K562 (cell line): ENCODE data around the gene FANCD2. TPM values are rescaled to one million over a fixed set of nuclear protein-coding genes. Genes with fewer than 3 reads are reported as not detected.

ENCODE experiments used
- ARID3A ChIP-seq: IDR thresholded peaks from 2 replicates; pipeline ENCODE4 v1.6.1; 2012; ENCODE audit warnings: low read depth, low read length, improper control_type of control experiment, borderline replicate concordance
- BACH1 ChIP-seq: fragments of 200-800 bp; sonication (Bioruptor generic); IDR thresholded peaks from 2 replicates; pipeline ENCODE4 v1.6.1; 2016; ENCODE audit warnings: missing genetic modification characterization, missing compliant biosample characterization
- DMBX1 ChIP-seq: fragments of 250-450 bp; sonication (Bioruptor Pico); IDR thresholded peaks from 2 replicates; pipeline ENCODE4 v1.8.0; 2022; ENCODE audit warnings: inconsistent platforms, mild to moderate bottlenecking, moderate library complexity, borderline replicate concordance
- ESRRB ChIP-seq: fragments of 250-450 bp; sonication (Bioruptor Pico); IDR thresholded peaks from 2 replicates; pipeline ENCODE4 v1.5.0; 2020; ENCODE audit warnings: mild to moderate bottlenecking, moderate library complexity, borderline replicate concordance
- FOXA3 ChIP-seq, 2 experiments: fragments of 450-650 bp in 1 of 2; sonication (generic) in 1 of 2; formaldehyde crosslinking; IDR thresholded peaks in 1 of 2; conservative IDR thresholded peaks in 1 of 2; 2 replicates each; pipeline versions ENCODE4 v1.4.0 to v1.8.0; 2020 to 2022; ENCODE audit warnings: mild to moderate bottlenecking in 2 of 2, missing genetic modification reagents in 1 of 2
- HNRNPLL ChIP-seq: fragments of 200-400 bp; formaldehyde crosslinking; IDR thresholded peaks from 2 replicates; pipeline ENCODE4 v1.6.1; 2017; ENCODE audit warnings: low read length, low read depth, mild to moderate bottlenecking; ENCODE audit not compliant: poor library complexity, severe bottlenecking
- MEF2A ChIP-seq: IDR thresholded peaks from 2 replicates; pipeline ENCODE4 v1.6.1; 2011; ENCODE audit warnings: low read depth, mild to moderate bottlenecking, low read length, moderate library complexity; ENCODE audit not compliant: control insufficient read depth
- NFATC3 ChIP-seq: fragments of 450-650 bp; IDR thresholded peaks from 2 replicates; pipeline ENCODE4 v1.6.1; 2017; ENCODE audit warnings: mild to moderate bottlenecking
- NFIC ChIP-seq: fragments of 450-650 bp; IDR thresholded peaks from 2 replicates; pipeline ENCODE4 v1.6.1; 2017; ENCODE audit warnings: mild to moderate bottlenecking, inconsistent platforms
- PHF8 ChIP-seq: fragments of 200-600 bp; sonication (generic); IDR thresholded peaks from 2 replicates; pipeline ENCODE4 v1.6.1; 2012; ENCODE audit warnings: mixed run types, mild to moderate bottlenecking, inconsistent platforms, low read length, moderate library complexity, borderline replicate concordance
- PTBP1 ChIP-seq: fragments of 200-400 bp; formaldehyde crosslinking; IDR thresholded peaks from 2 replicates; pipeline ENCODE4 v1.6.1; 2017; ENCODE audit warnings: low read depth, low read length
- RBM14 ChIP-seq: fragments of 200-400 bp; formaldehyde crosslinking; IDR thresholded peaks from 2 replicates; pipeline ENCODE4 v1.6.1; 2018; ENCODE audit warnings: low read depth, mild to moderate bottlenecking, low read length, moderate library complexity, borderline replicate concordance; ENCODE audit not compliant: insufficient read depth
- RHOXF2B ChIP-seq: fragments of 250-450 bp; sonication (Bioruptor Pico); conservative IDR thresholded peaks from 2 replicates; pipeline ENCODE4 v1.5.1; 2021
- SMARCA4 ChIP-seq: fragments of 450-650 bp; IDR thresholded peaks from 2 replicates; pipeline ENCODE4 v1.6.1; 2016
- TFAP4 ChIP-seq: sonication (generic); formaldehyde crosslinking; IDR thresholded peaks from 2 replicates; pipeline ENCODE4 v1.8.0; 2022; ENCODE audit warnings: missing genetic modification reagents, mild to moderate bottlenecking, moderate library complexity, borderline replicate concordance
- TGIF2 ChIP-seq: sonication (generic); formaldehyde crosslinking; IDR thresholded peaks from 2 replicates; pipeline ENCODE4 v1.8.1; 2022; ENCODE audit warnings: mild to moderate bottlenecking, missing genetic modification reagents, moderate library complexity
- ZFP91 ChIP-seq: sonication (generic); formaldehyde crosslinking; IDR thresholded peaks from 2 replicates; pipeline ENCODE4 v1.8.0; 2022; ENCODE audit warnings: mild to moderate bottlenecking, missing genetic modification reagents
- ZNF280B ChIP-seq: fragments of 250-450 bp; sonication (Bioruptor Pico); IDR thresholded peaks from 2 replicates; pipeline ENCODE4 v1.5.1; 2021; ENCODE audit warnings: mild to moderate bottlenecking
- ZNF347 ChIP-seq: fragments of 450-650 bp; formaldehyde crosslinking; IDR thresholded peaks from 2 replicates; pipeline ENCODE4 v1.4.0; 2020; ENCODE audit warnings: low read depth, mild to moderate bottlenecking, moderate library complexity
- ZNF384 ChIP-seq: IDR thresholded peaks from 2 replicates; pipeline ENCODE4 v1.6.1; 2012; ENCODE audit warnings: low read depth, low read length, improper control_type of control experiment
- ZNF780A ChIP-seq: fragments of 250-450 bp; sonication (Bioruptor Pico); IDR thresholded peaks from 2 replicates; pipeline ENCODE4 v1.5.0; 2021; ENCODE audit warnings: mild to moderate bottlenecking
- ZSCAN32 ChIP-seq: fragments of 450-650 bp; formaldehyde crosslinking; IDR thresholded peaks from 2 replicates; pipeline ENCODE4 v1.4.0; 2020; ENCODE audit warnings: mild to moderate bottlenecking, moderate library complexity
- polyA plus RNA-seq, 8 experiments: library from polyadenylated mRNA; depleted of rRNA in 4 of 8; stranded (reverse) in 5 of 8; unstranded in 3 of 8; fragments of >200 nt; fragmentation: Nextera tagmentation in 2 of 8; fragmentation: Illumina TruSeq in 1 of 8; extraction: Ambion mirVana in 2 of 8; extraction: Trizol in 1 of 8; gene quantifications; 2 replicates each; pipeline versions ENCODE4 v1.2.1 to v1.2.3, GENCODE V29; 2011 to 2014; ENCODE audit warnings: inconsistent platforms in 1 of 8, missing spikeins in 1 of 8
- total RNA-seq, 7 experiments: library from RNA; depleted of rRNA in 6 of 7; stranded (reverse); fragments of >200 nt in 6 of 7; fragmentation: Illumina TruSeq in 2 of 7; extraction: Trizol in 2 of 7; gene quantifications; 2 replicates each; pipeline versions ENCODE4 v1.2.1 to v1.2.3, GENCODE V29; 2011 to 2021; ENCODE audit warnings: low replicate concordance in 1 of 7

FANCD2 gene
- total and polyA plus RNA-seq, 9 of the 15 experiments (the other 6 are each of a cell fraction or from before 2014, with no cell fraction given): 59.4 to 137 (median 96.1) TPM

GRCh38 chr3:10026084-10026890, at the start of gene FANCD2 (continued):
- no peak for TF ChIP-seq ZNF280B
- no peak for TF ChIP-seq RBM14
- no peak; the same call in 1 of the 2 replicates for TF ChIP-seq ZFP91 (CRISPR knock-in tag)
- TF ChIP-seq PHF8: peak; percentile 91
- peak; percentile 52; the same call in 1 of the 2 replicates for TF ChIP-seq ZNF384
- TF ChIP-seq HNRNPLL: peak; percentile 75
- no peak for TF ChIP-seq ZNF780A
- no peak for TF ChIP-seq ZSCAN32
- TF ChIP-seq NFATC3: 0 out of 2 replicates have a peak, but pooled peaks have one; percentile 41
- TF ChIP-seq ESRRB: no peak
- no peak for TF ChIP-seq RHOXF2B
- no peak for TF ChIP-seq ZNF347 (CRISPR knock-in tag)
- TF ChIP-seq PTBP1: no peak
- peak; percentile 77; the same call in 1 of the 2 replicates for TF ChIP-seq DMBX1
- TF ChIP-seq TGIF2 (CRISPR knock-in tag): no peak; the same call in 1 of the 2 replicates
- peak; percentile 100 for TF ChIP-seq TFAP4 (CRISPR knock-in tag)
- peak; percentile 53 for TF ChIP-seq NFIC
- TF ChIP-seq BACH1 (tag): 0 out of 2 replicates have a peak, but pooled peaks have one; percentile 13
- no peak for TF ChIP-seq ARID3A
- no peak for TF ChIP-seq MEF2A
- TF ChIP-seq FOXA3 (CRISPR knock-in tag; conservative IDR thresholded peaks at IDR 0.05 in 1 of 2, IDR thresholded peaks at IDR 0.05 in 1 of 2): peak in 1 of 2 experiments; percentile 78; a peak in 1 of 4 replicates
- TF ChIP-seq SMARCA4: peak; percentile 63
